HEK293T (cell line): ENCODE results near the gene CDC16.

Experiments used
- ELF4 ChIP-seq: fragments of 450-650 bp; IDR thresholded peaks from 2 replicates; pipeline ENCODE4 v1.6.1; 2017; ENCODE audit warnings: antibody characterized with exemption
- FOXA1 ChIP-seq: fragments of 450-650 bp; IDR thresholded peaks from 2 replicates; pipeline ENCODE4 v1.6.1; 2016; ENCODE audit warnings: mild to moderate bottlenecking
- FOXK2 ChIP-seq: fragments of 450-650 bp; IDR thresholded peaks from 2 replicates; pipeline ENCODE4 v1.6.1; 2016; ENCODE audit warnings: mild to moderate bottlenecking
- FOXM1 ChIP-seq: fragments of 450-650 bp; IDR thresholded peaks from 2 replicates; pipeline ENCODE4 v1.6.1; 2017; ENCODE audit warnings: mild to moderate bottlenecking, borderline replicate concordance
- HDGF ChIP-seq: fragments of 450-650 bp; IDR thresholded peaks from 2 replicates; pipeline ENCODE4 v1.6.1; 2017; ENCODE audit warnings: antibody characterized with exemption, borderline replicate concordance
- LEF1 ChIP-seq: fragments of 450-650 bp; IDR thresholded peaks from 2 replicates; pipeline ENCODE4 v1.6.1; 2017; ENCODE audit warnings: mild to moderate bottlenecking, borderline replicate concordance
- NFRKB ChIP-seq: fragments of 450-650 bp; IDR thresholded peaks from 2 replicates; pipeline ENCODE4 v1.6.1; 2016; ENCODE audit warnings: mild to moderate bottlenecking, moderate library complexity
- PKNOX1 ChIP-seq: fragments of 450-650 bp; IDR thresholded peaks from 2 replicates; pipeline ENCODE4 v1.6.1; 2016
- SP1 ChIP-seq: fragments of 450-650 bp; IDR thresholded peaks from 2 replicates; pipeline ENCODE4 v1.6.1; 2017
- SUZ12 ChIP-seq: fragments of 450-650 bp; IDR thresholded peaks from 2 replicates; pipeline ENCODE4 v1.6.1; 2016; ENCODE audit warnings: mild to moderate bottlenecking
- TARDBP ChIP-seq: fragments of 450-650 bp; IDR thresholded peaks from 2 replicates; pipeline ENCODE4 v1.6.1; 2016
- ZNF384 ChIP-seq: fragments of 450-650 bp; IDR thresholded peaks from 2 replicates; pipeline ENCODE4 v1.6.1; 2016

GRCh38 chr13:114234645-114235421 is at the start of gene CDC16:
- TF ChIP-seq TARDBP: no peak
- TF ChIP-seq NFRKB: no peak
- TF ChIP-seq ELF4: no peak
- TF ChIP-seq HDGF: no peak
- no peak for TF ChIP-seq ZNF384
- no peak for TF ChIP-seq PKNOX1
- no peak for TF ChIP-seq SP1
- TF ChIP-seq FOXA1: no peak
- TF ChIP-seq FOXM1: no peak
- TF ChIP-seq LEF1: no peak
- TF ChIP-seq SUZ12: no peak
- TF ChIP-seq FOXK2: no peak
